ENCODE measurements around the gene UBXN2A.
"Not testable (repeated sequence)": the region's sequence is repeated elsewhere in the genome, so short reads cannot be mapped to it uniquely, and the experiment has no call there.

The UBXN2A gene

DNA sequence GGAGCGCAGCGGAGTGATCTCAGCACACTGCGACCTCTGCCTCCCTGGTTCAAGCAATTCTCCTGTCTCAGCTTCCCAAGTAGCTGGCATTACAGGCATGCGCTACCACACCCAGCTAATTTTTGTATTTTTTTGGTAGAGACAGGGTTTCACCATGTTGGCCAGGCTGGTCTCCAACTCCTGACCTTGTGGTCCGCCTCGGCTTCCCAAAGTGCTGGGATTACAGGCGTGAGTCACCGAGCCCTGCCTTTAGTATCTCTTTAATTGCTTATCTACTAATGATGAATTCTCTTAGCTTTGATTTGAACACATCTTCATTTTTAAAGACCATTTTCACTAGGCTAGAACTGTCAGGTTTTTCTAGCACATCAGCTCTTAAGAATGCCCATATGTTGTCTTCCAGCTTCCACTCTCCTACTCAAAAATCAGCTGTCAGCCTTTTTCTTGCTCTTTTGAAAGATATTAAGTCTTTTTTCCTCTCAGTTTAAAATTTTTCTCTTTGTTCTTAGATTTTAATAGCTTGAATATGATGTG lies 53.5 kb downstream of the UBXN2A start:
- Histone ChIP-seq H3K9me3 (ENCODE audit: control insufficient read depth, low read length) (no peaks in the 10 kb centered on the region), H3K4me3 (ENCODE audit: extremely low read depth, insufficient read depth, low read length, poor library complexity, severe bottlenecking) (no peak overlapping the region), H3K36me3 (ENCODE audit: control insufficient read depth, insufficient read depth, low read length) (peaks cover 27% of the 10 kb centered on the region), H3K4me1 (ENCODE audit: control insufficient read depth, insufficient read depth, low read length, poor library complexity, severe bottlenecking) (no peaks in the 10 kb centered on the region), H3K27ac (ENCODE audit: low read depth, low read length, severe bottlenecking) (no peak overlapping the region)
- WGBS, 2 experiments (ENCODE audit: insufficient coverage in 2 of 2): 88 to 97% methylated on average over 5 to 8 of the region's 8 CpGs

DNA sequence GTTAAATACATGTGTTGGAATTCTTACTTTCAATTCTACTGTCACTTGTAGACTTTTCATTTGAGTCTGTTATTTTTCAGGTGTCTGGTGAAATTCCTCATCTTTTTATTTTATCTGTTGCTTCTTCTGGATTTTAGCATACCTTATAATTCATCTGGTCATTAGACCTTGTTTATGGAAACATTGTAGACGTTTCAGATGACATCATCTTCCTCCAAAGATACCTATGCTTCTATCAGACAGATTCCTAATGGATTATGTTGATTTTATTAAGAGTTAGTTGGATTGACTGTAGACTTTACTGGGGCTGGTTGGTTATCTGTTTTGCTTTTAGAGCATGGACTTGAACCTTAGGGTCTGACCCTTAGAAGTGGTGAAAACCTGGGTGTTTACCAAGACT lies 54.3 kb downstream of the UBXN2A start:
- no CpG with 5 or more reads among the region's 1 CpG for WGBS, 2 experiments (ENCODE audit: insufficient coverage in 2 of 2)
- Histone ChIP-seq H3K4me1 (ENCODE audit: control insufficient read depth, insufficient read depth, low read length, poor library complexity, severe bottlenecking) (no peaks in the 10 kb centered on the region), H3K27ac (ENCODE audit: low read depth, low read length, severe bottlenecking) (no peak overlapping the region), H3K9me3 (ENCODE audit: control insufficient read depth, low read length) (no peaks in the 10 kb centered on the region), H3K36me3 (ENCODE audit: control insufficient read depth, insufficient read depth, low read length) (peaks cover 25% of the 10 kb centered on the region), H3K4me3 (ENCODE audit: extremely low read depth, insufficient read depth, low read length, poor library complexity, severe bottlenecking) (no peak overlapping the region)

DNA sequence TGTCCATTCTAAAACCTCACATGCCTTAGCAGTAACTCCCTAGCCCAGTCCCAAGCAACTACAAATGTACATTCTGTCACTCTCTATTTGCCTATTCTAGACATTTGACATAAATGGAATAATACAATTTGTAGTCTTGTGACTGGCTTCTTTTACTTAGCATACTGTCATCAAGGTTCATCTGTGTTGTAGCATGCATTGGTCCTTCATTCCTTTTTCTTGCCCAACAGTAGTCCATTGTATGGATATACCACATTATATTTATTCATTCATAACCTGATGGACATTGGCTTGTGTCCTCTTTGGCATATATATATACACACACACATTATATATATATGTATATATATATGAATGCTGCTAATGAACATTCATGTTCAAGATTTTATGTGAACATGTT lies 67.4 kb downstream of the UBXN2A start:
- Histone ChIP-seq H3K36me3 (ENCODE audit: control insufficient read depth, insufficient read depth, low read length) (peaks cover 1% of the 10 kb centered on the region), H3K27ac (ENCODE audit: low read depth, low read length, severe bottlenecking) (no peak overlapping the region), H3K4me1 (ENCODE audit: control insufficient read depth, insufficient read depth, low read length, poor library complexity, severe bottlenecking) (peaks cover 5% of the 10 kb centered on the region), H3K9me3 (ENCODE audit: control insufficient read depth, low read length) (no peaks in the 10 kb centered on the region), H3K4me3 (ENCODE audit: extremely low read depth, insufficient read depth, low read length, poor library complexity, severe bottlenecking) (no peak overlapping the region)

DNA sequence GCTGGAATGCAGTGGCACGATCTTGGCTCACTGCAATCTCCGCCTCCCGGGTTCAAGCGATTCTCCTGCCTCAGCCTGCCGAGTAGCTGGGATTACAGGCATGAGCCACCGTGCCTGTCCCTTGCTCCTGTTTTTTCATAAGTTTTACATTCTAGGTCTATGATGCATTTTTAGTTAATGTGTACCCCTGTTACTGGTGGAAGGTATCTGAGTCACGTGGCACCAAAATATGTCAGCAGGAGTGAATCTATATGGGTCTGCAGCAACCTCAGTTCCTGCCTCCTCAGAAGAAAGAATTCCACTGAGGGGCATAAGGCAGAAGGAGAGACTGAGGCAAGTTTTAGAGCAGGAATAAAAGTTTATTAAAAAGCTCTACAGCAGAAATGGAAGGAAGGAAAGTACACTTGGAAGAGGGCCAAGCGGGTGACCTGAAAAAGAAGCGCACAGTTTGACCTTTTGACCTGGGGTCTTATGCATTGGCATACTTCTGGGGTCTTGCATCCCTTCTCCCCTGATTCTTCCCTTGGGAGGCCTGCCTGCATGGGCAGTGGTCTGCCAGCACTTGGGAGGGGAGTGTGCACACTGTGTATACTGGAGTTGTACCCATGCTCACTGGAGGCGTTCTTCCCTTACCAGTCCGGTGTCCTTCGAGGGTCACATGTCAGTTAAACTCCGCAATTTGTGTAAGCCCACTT lies 68.6 kb downstream of the UBXN2A start:
- Histone ChIP-seq H3K4me3 (ENCODE audit: extremely low read depth, insufficient read depth, low read length, poor library complexity, severe bottlenecking) (no peak overlapping the region), H3K4me1 (ENCODE audit: control insufficient read depth, insufficient read depth, low read length, poor library complexity, severe bottlenecking) (peaks cover 13% of the 10 kb centered on the region), H3K9me3 (ENCODE audit: control insufficient read depth, low read length) (no peaks in the 10 kb centered on the region), H3K36me3 (ENCODE audit: control insufficient read depth, insufficient read depth, low read length) (no peaks in the 10 kb centered on the region), H3K27ac (ENCODE audit: low read depth, low read length, severe bottlenecking) (no peak overlapping the region)
- WGBS, 2 experiments (ENCODE audit: insufficient coverage in 2 of 2): 79 to 81% methylated on average over 11 to 12 of the region's 13 CpGs

DNA sequence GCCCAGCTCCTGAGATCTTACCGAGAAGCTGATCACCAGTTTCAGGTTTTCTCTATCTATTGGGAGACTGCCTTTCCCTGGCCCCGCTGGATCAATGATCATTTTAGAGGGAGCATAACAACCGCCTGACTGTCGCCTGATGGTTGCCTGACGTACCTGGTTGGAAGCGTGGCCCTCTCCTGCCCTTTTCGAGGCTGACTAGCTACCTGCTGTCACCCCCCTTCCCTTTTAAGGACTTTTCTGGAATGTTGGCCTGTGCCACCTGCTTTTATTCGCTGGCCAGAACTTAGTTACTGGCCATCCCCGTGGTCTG lies 69.1 kb downstream of the UBXN2A start:
- Histone ChIP-seq H3K4me1 (ENCODE audit: control insufficient read depth, insufficient read depth, low read length, poor library complexity, severe bottlenecking) (peaks cover 13% of the 10 kb centered on the region), H3K36me3 (ENCODE audit: control insufficient read depth, insufficient read depth, low read length) (no peaks in the 10 kb centered on the region), H3K4me3 (ENCODE audit: extremely low read depth, insufficient read depth, low read length, poor library complexity, severe bottlenecking) (no peak overlapping the region), H3K27ac (ENCODE audit: low read depth, low read length, severe bottlenecking) (no peak overlapping the region), H3K9me3 (ENCODE audit: control insufficient read depth, low read length) (no peaks in the 10 kb centered on the region)
- 85 to 89% methylated on average over 9 of the region's 9 CpGs for WGBS, 2 experiments (ENCODE audit: insufficient coverage in 2 of 2)

- H3K27ac ChIP-seq (ENCODE audit: low read depth, low read length, severe bottlenecking): no peak within 1 kb of the TSS
- 23 to 26% methylated on average over 53 to 55 of the region's 75 CpGs for WGBS, 2 experiments (ENCODE audit: insufficient coverage in 2 of 2)
- H3K4me1 ChIP-seq (ENCODE audit: control insufficient read depth, insufficient read depth, low read length, poor library complexity, severe bottlenecking): peaks cover 13% of the 10 kb centered on the region
- H3K36me3 ChIP-seq (ENCODE audit: control insufficient read depth, insufficient read depth, low read length): no peaks in the 10 kb centered on the region
- H3K4me3 ChIP-seq (ENCODE audit: extremely low read depth, insufficient read depth, low read length, poor library complexity, severe bottlenecking): peak within 1 kb of the TSS; percentile 29
- H3K9me3 ChIP-seq (ENCODE audit: control insufficient read depth, low read length): no peaks in the 10 kb centered on the region
Observed at GRCh38 chr2:24009680-24010476, 69.6 kb downstream of the UBXN2A start, which contains the start of gene MFSD2B. MFSD2B (plus strand) TSS chr2:24010085; CDS start chr2:24010097, 12 bp downstream.

DNA sequence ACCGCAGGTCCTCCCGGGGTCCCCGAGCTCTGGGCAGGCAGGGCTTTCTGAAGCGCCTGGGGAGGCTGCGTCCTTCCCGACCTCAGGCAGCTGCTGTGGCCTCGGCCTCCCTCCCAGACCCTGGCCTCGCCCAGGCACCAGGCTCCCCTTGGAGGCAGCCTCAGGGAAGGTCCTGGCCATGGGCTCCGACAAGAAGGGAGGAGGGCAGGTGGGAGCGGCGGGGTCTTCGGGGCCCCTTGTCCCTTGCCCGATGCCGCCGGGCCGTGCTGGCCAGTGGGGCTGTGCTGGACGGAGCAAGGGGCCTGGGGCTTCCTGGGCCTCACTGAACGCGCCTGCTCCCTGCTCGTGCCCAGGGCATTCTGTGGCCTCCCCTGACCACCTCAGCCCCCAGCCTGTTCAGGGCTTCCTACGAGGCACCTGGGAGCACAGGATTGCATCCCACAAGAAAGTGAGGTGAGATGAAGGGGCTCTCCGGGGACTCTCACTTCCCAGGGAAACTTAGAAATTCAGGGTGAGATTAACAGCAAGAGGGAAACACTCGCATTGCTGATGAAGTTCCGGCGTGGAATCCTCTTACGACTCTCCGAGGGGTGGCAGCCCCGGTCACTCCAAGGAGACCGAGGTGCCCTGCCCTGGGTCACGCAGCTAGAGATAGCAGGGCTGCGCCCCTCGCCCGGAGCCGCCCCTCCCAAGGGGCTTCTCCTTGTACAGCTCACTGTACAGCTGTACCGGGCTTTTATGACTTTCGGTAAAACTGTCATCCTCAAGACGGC lies 70.4 kb downstream of the UBXN2A start:
- Histone ChIP-seq H3K4me1 (ENCODE audit: control insufficient read depth, insufficient read depth, low read length, poor library complexity, severe bottlenecking) (peaks cover 21% of the 10 kb centered on the region), H3K4me3 (ENCODE audit: extremely low read depth, insufficient read depth, low read length, poor library complexity, severe bottlenecking) (no peak overlapping the region), H3K36me3 (ENCODE audit: control insufficient read depth, insufficient read depth, low read length) (no peaks in the 10 kb centered on the region), H3K9me3 (ENCODE audit: control insufficient read depth, low read length) (no peaks in the 10 kb centered on the region), H3K27ac (ENCODE audit: low read depth, low read length, severe bottlenecking) (no peak overlapping the region)
- WGBS, 2 experiments (ENCODE audit: insufficient coverage in 2 of 2): 82 to 86% methylated on average over 25 to 36 of the region's 37 CpGs

DNA sequence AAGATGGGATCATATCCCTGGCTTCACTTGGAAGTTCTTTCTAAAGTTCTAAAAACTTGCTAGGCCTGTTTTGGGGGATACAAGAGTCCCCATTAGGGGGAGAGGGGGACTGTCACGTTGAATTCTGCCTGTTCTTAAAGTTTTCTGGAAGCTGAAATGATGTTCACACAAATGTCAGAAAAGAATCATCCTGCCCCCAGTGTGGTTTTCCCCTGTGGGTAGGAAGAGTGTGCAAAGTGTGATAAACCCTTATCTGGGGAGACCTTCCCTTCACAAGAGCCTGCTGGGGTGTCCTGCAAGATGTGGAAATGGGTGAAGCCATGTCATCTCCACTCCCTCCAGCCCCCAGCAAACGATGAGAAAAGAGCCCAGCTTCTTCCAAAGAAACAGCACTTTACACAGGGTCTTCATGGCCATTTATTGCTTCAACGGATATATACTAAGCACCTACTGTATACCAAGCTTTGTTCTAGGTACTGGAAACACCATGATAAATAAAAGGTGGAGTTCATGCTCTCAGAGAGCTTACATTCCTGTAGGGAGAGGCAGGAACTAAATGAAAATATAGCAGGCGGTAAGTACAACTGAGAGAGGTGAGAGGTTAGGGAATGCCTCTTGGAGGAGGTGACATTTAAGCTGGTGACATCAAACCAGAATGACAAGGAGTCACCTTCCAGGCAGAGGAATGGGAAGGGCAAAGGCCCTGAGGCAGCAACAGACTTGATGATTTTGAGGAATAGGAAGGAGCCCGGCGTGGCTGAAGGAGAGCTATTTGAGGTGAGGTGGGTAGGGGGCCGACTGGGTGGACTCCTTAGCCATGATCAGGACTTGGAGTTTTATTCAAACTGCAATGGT lies 71.2 kb downstream of the UBXN2A start:
- Histone ChIP-seq H3K4me3 (ENCODE audit: extremely low read depth, insufficient read depth, low read length, poor library complexity, severe bottlenecking) (no peak overlapping the region), H3K36me3 (ENCODE audit: control insufficient read depth, insufficient read depth, low read length) (no peaks in the 10 kb centered on the region), H3K9me3 (ENCODE audit: control insufficient read depth, low read length) (no peaks in the 10 kb centered on the region), H3K27ac (ENCODE audit: low read depth, low read length, severe bottlenecking) (no peak overlapping the region), H3K4me1 (ENCODE audit: control insufficient read depth, insufficient read depth, low read length, poor library complexity, severe bottlenecking) (peaks cover 29% of the 10 kb centered on the region)
- WGBS, 2 experiments (ENCODE audit: insufficient coverage in 2 of 2): 89 to 91% methylated on average over 4 to 6 of the region's 7 CpGs

GRCh38 chr2:24012521-24013188 lies 72.4 kb downstream of the UBXN2A start:
- 80 to 98% methylated on average over 6 to 9 of the region's 9 CpGs for WGBS, 2 experiments (ENCODE audit: insufficient coverage in 2 of 2)
- no peaks in the 10 kb centered on the region for H3K9me3 ChIP-seq (ENCODE audit: control insufficient read depth, low read length)
- no peak overlapping the region for H3K27ac ChIP-seq (ENCODE audit: low read depth, low read length, severe bottlenecking)
- peaks cover 34% of the 10 kb centered on the region for H3K4me1 ChIP-seq (ENCODE audit: control insufficient read depth, insufficient read depth, low read length, poor library complexity, severe bottlenecking)
- H3K4me3 ChIP-seq (ENCODE audit: extremely low read depth, insufficient read depth, low read length, poor library complexity, severe bottlenecking): no peak overlapping the region
- no peaks in the 10 kb centered on the region for H3K36me3 ChIP-seq (ENCODE audit: control insufficient read depth, insufficient read depth, low read length)

GRCh38 chr2:24014902-24015301 lies 74.6 kb downstream of the UBXN2A start:
- not testable (repeated sequence) for H3K9me3 ChIP-seq (ENCODE audit: control insufficient read depth, low read length); H3K36me3 ChIP-seq (ENCODE audit: control insufficient read depth, insufficient read depth, low read length); H3K4me3 ChIP-seq (ENCODE audit: extremely low read depth, insufficient read depth, low read length, poor library complexity, severe bottlenecking); H3K27ac ChIP-seq (ENCODE audit: low read depth, low read length, severe bottlenecking)
- peaks cover 38% of the 10 kb centered on the region for H3K4me1 ChIP-seq (ENCODE audit: control insufficient read depth, insufficient read depth, low read length, poor library complexity, severe bottlenecking)
- WGBS, 2 experiments (ENCODE audit: insufficient coverage in 2 of 2): 65 to 69% methylated on average over 2 of the region's 6 CpGs
